HG03060 (cell line): ENCODE measurements around the gene ANP32E.

Experiments
- ATAC-seq: cut with Tn5 transposase; IDR thresholded peaks from one replicate; pipeline ENCODE4 v1.9.1; 2021; ENCODE audit warnings: low read depth, moderate number of reproducible peaks; ENCODE audit not compliant: unreplicated experiment

ANP32E gene

GRCh38 chr1:150235852-150236613 lies at the start of gene ANP32E:
Gene ANP32E, minus strand, starts transcription at chr1:150236112. Its CDS starts 326 bp downstream, at chr1:150235786.
- peak; percentile 88 for ATAC-seq

GRCh38 chr1:150283260-150283659 lies 47.3 kb upstream of the ANP32E start:
- ATAC-seq, result no peak

GRCh38 chr1:150282558-150282958 lies 46.6 kb upstream of the ANP32E start:
- ATAC-seq, result no peak

GRCh38 chr1:150281758-150282557 lies 46.0 kb upstream of the ANP32E start, which contains the start of gene CIART:
Gene CIART, plus strand, starts transcription at chr1:150282554. Its CDS starts 714 bp downstream, at chr1:150283268.
- no peak for ATAC-seq

- no peak for ATAC-seq
These were observed 45.4 kb upstream of the ANP32E start for GRCh38 chr1:150281221-150281757.

GRCh38 chr1:150280138-150280707 lies 44.3 kb upstream of the ANP32E start:
- ATAC-seq, result no peak

GRCh38 chr1:150273311-150273710 lies 37.4 kb upstream of the ANP32E start:
- ATAC-seq, result no peak

GRCh38 chr1:150271291-150271959 lies 35.5 kb upstream of the ANP32E start:
- no peak for ATAC-seq

- no peak for ATAC-seq
These were observed 33.5 kb upstream of the ANP32E start for GRCh38 chr1:150269451-150269850.

- ATAC-seq, result peak; percentile 76
These were observed 32.9 kb upstream of the ANP32E start, which contains the start of gene APH1A for GRCh38 chr1:150268705-150269403. Gene APH1A, minus strand, starts transcription at chr1:150269016. Its CDS starts 206 bp downstream, at chr1:150268810.

GRCh38 chr1:150268340-150268704 lies 32.4 kb upstream of the ANP32E start:
- ATAC-seq, result no peak

GRCh38 chr1:150267896-150268295 lies 32.0 kb upstream of the ANP32E start:
- no peak for ATAC-seq

- ATAC-seq, result no peak
These were observed 27.6 kb upstream of the ANP32E start for GRCh38 chr1:150263549-150263948.

GRCh38 chr1:150262388-150263320 lies 26.7 kb upstream of the ANP32E start:
- no peak for ATAC-seq

- no peak for ATAC-seq
These were observed 25.5 kb upstream of the ANP32E start for GRCh38 chr1:150261367-150261766.

GRCh38 chr1:150259758-150260669 lies 24.1 kb upstream of the ANP32E start:
- no peak for ATAC-seq

- no peak for ATAC-seq
These were observed 23.3 kb upstream of the ANP32E start for GRCh38 chr1:150259217-150259616.
